ENCODE data around the gene GPRC5A.

GPRC5A gene

GRCh38 chr12:12912711-12913110 is 21.3 kb downstream of the GPRC5A start:
- DNase-seq: no peak

- no peak for DNase-seq
These were observed 24.3 kb downstream of the GPRC5A start for GRCh38 chr12:12915656-12916055.

GRCh38 chr12:12916135-12916944 is 25.0 kb downstream of the GPRC5A start:
- peak; percentile 68 to 84 for DNase-seq

GRCh38 chr12:12917517-12917916 is 26.2 kb downstream of the GPRC5A start:
- DNase-seq: no peak

GRCh38 chr12:12918781-12919389 is 27.5 kb downstream of the GPRC5A start:
- no peak for DNase-seq

- DNase-seq: no peak
These were observed 28.5 kb downstream of the GPRC5A start for GRCh38 chr12:12919666-12920435.

DNA sequence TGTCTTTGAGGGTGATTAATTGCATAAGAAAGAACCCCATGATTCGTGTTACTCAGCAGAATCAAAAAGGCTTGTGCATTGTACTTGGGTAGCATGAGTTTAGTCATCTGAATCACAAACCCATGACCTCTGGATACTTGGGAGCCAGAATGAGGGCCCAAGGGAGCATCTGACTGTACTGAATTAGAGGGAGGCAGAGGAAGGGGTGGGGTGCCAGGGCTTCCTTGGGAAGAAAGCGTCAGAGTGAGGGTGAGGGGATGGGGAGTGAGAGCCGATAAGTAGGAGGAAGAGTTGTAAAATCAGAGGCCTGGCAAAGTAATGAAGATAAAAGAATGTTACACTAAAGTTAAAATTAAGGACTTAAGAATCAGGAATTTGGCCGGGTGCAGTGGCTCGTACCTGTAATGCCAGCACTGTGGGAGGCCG is 30.8 kb downstream of the GPRC5A start:
- no peak for DNase-seq

DNA sequence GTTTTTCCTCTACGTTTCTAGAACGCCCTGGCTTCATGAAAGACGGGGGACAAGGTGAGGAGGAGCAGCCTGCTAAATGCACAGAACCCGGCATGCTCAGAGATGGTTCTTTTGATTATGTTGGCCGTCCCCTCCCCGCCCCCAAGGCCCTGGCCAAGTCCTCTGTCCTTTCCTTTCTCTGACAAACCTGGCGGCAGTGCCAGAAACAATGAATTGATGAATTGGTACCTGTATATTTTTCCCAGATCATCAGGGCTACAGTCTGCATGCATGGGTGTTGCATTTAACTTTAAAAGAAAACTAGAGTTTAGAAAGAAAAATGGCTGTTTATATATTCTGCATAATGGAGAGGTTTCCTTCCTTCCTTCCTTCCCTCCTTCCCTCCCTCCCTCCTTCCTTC is 31.6 kb downstream of the GPRC5A start:
- no peak for DNase-seq

- DNase-seq: no peak
These were observed 32.8 kb downstream of the GPRC5A start for GRCh38 chr12:12924169-12924568.

DNA sequence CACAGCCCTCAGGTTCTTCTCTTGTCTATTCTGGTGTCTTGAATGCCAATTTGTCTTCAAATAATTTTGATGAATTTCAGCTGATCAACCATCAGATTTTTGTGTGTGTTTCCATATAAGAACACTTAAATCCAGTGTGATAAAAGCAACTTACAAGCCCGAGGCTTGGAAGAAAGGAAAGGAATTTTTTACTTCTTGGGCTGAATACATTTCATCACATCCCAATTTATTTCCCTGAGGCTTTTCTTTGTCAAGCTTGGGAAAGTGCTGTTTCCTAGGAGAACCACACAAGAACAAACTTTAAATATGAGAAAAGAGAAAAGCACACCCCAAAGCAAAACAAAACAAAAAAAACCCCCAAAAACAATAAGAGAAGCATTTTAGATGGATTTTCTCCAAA is 34.0 kb downstream of the GPRC5A start:
- DNase-seq: no peak

- no peak for DNase-seq
These were observed 35.3 kb downstream of the GPRC5A start for GRCh38 chr12:12926571-12927071.

DNA sequence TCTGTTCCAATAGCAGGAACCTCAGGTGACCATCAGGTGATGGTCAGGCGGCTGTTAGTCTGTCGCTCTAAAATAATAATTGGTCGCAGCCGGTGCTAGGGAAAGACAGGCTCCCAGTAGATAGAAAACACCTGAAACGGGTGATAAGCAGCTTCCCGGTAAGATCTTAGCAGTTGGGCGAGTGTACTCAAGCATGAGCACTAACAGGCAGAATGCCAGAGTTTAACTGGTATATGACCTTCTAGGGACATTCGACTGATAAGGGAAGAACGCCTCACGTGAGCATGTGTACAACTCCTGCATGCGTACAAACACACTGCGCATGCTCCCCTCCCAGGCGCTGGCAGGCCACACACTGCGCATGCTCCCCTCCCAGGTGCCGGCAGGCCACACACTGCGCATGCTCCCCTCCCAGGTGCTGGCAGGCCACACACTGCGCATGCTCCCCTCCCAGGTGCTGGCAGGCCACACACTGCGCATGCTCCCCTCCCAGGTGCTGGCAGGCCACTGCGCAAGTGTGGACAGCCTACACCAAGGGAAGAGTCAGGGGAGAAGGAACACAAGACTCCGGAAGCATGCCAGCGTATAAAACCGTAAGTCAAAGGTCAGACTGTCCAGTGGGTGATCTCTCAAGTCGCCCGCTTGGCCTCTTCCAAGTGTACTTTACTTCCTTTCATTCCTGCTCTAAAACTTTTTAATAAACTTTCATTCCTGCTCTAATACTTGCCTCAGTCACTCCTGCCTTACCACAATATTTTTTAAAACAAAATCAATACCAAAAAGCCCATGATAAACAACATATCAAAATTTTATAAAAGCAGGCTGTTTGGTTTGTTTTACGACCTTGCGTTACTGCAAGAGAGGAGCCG is 36.1 kb downstream of the GPRC5A start:
- peak; percentile 86 to 90 for DNase-seq

- no peak for DNase-seq
These were observed 38.3 kb downstream of the GPRC5A start for GRCh38 chr12:12929696-12930095.

- no peak for DNase-seq
These were observed 39.4 kb downstream of the GPRC5A start for GRCh38 chr12:12930633-12931219.

DNA sequence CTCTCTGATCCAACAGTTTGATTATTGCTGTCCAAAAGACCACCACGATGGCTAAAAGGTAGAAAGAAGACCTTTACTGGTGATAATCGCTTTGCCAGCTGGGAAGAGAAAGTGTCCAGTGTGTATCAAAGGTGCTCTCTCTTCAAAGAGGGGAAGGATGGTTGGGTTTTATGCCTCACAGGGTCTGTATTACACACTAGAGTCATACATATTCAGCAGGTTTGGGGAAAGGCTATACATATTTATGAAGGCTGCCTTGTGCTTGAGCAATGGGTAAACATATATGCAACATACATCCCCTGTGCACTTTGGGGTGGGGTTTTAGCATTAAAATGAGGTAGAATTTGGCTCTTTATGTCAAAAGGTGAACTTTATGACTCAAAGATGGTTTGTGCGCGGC is 42.4 kb downstream of the GPRC5A start:
- DNase-seq: no peak

- DNase-seq: no peak
These were observed 43.2 kb downstream of the GPRC5A start for GRCh38 chr12:12934556-12934955.

DNA sequence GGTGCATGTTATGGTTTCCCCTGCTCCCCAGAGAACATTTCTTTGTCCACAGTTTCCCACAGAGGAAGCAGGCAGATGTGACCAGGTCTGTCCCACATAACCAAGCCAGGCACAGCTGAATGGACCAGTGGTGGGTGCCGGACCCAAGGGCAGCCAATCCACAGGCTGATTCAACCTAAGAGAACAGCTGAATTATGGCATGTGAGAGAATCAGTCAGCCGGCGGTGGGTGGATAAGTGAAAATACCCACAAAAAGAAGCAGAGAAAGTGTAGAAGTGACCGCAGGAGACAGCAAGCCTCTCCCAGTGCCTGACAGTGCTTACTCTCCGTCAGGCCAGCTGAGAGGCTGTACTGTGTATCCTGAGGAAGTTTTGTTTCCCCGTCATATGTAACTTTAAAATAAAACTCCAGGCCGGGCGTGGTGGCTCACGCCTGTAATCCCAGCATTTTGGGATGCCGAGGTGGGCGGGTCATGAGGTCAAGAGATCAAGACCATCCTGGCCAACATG is 45.7 kb downstream of the GPRC5A start:
- DNase-seq: no peak

GRCh38 chr12:12938541-12938940 is 47.2 kb downstream of the GPRC5A start:
- no peak for DNase-seq

- DNase-seq: no peak
These were observed 48.5 kb downstream of the GPRC5A start for GRCh38 chr12:12939888-12940287.

- no peak for DNase-seq
These were observed 50.3 kb downstream of the GPRC5A start for GRCh38 chr12:12941450-12942350.
